22Rv1 (cell line): Measurements from ENCODE around the gene ZNF225.

ENCODE experiments used
- CTCF ChIP-seq: fragments of 450-650 bp; IDR thresholded peaks from 2 replicates; pipeline ENCODE4 v1.5.1; 2017; ENCODE audit warnings: mild to moderate bottlenecking
- ZFX ChIP-seq: fragments of 450-650 bp; IDR thresholded peaks from 2 replicates; pipeline ENCODE4 v1.6.1; 2017; ENCODE audit warnings: antibody characterized with exemption, borderline replicate concordance

- TF ChIP-seq CTCF (no peak), ZFX (no peak)
Observed at GRCh38 chr19:44109458-44109857, 3.7 kb upstream of the ZNF225 start.
